ENCODE data around the gene KCNIP2. TPM values are rescaled to one million over a fixed set of nuclear protein-coding genes. Genes with fewer than 3 reads are reported as not detected.
A peak's percentile ranks its signal among the peaks of the same experiment; 100 is the strongest.

KCNIP2 gene
- total RNA-seq, 1 donor from 2014 or later, result 7.1 TPM

- TF ChIP-seq CTCF (IDR thresholded peaks at IDR 0.05), result no peak
- no peak overlapping the region for H3K27ac Mint-ChIP-seq
- no peak overlapping the region for H3K4me3 Mint-ChIP-seq
- H3K9me3 Mint-ChIP-seq, result no peaks in the 10 kb centered on the region
- no peaks in the 10 kb centered on the region for H3K27me3 Mint-ChIP-seq
- no peak for ATAC-seq (ENCODE audit: low read depth)
- CTCF ChIA-PET, result no interaction called here
- H3K4me1 Mint-ChIP-seq, result peaks cover 3% of the 10 kb centered on the region
- DNase-seq, result no peak
- peaks cover 37% of the 10 kb centered on the region for H3K36me3 Mint-ChIP-seq (ENCODE audit: low read depth)
- intact Hi-C loops (cut with micrococcal nuclease), result no loop called here
- POLR2A ChIA-PET, result no interaction called here
Measured at GRCh38 chr10:101867931-101868330, 24.3 kb upstream of the KCNIP2 start.

GRCh38 chr10:101859530-101859929, 15.9 kb upstream of the KCNIP2 start:
- TF ChIP-seq CTCF (IDR thresholded peaks at IDR 0.05), result no peak
- Mint-ChIP-seq H3K9me3 (peaks cover 13% of the 10 kb centered on the region), H3K27ac (peak overlapping the region; percentile 16), H3K36me3 (ENCODE audit: low read depth) (peaks cover 41% of the 10 kb centered on the region), H3K4me1 (peaks cover 19% of the 10 kb centered on the region), H3K27me3 (no peaks in the 10 kb centered on the region), H3K4me3 (no peak overlapping the region)
- ATAC-seq (ENCODE audit: low read depth), result no peak
- intact Hi-C loops (cut with micrococcal nuclease), result no loop called here
- POLR2A ChIA-PET, result interaction anchor here (0.6 to 0.9 kb wide), 2 partner anchors 16 to 20 kb away, joined by 3 read pairs; no protein-coding TSS in a partner anchor
- CTCF ChIA-PET, result interaction anchor here (1.3 to 3.3 kb wide), 2 partner anchors 18 to 150 kb away, joined by 8 to 16 read pairs; no protein-coding TSS in a partner anchor
- DNase-seq, result no peak

GRCh38 chr10:101858723-101859500, 15.3 kb upstream of the KCNIP2 start:
- Mint-ChIP-seq H3K4me1 (peaks cover 17% of the 10 kb centered on the region), H3K27me3 (no peaks in the 10 kb centered on the region), H3K36me3 (ENCODE audit: low read depth) (peaks cover 38% of the 10 kb centered on the region), H3K4me3 (no peak overlapping the region), H3K27ac (peak overlapping the region; percentile 12), H3K9me3 (peaks cover 13% of the 10 kb centered on the region)
- ChIA-PET POLR2A (interaction anchor here (0.6 to 0.9 kb wide), 2 partner anchors 16 to 19 kb away, joined by 3 read pairs; no protein-coding TSS in a partner anchor), CTCF (interaction anchor here (1.0 to 3.3 kb wide), 3 partner anchors 18 to 151 kb away, joined by 3 to 16 read pairs (median 8); no protein-coding TSS in a partner anchor)
- ATAC-seq (ENCODE audit: low read depth) (no peak), DNase-seq (no peak)
- TF ChIP-seq CTCF (IDR thresholded peaks at IDR 0.05), result no peak
- intact Hi-C loops (cut with micrococcal nuclease), result no loop called here

- H3K36me3 Mint-ChIP-seq (ENCODE audit: low read depth), result peaks cover 37% of the 10 kb centered on the region
- no peak for TF ChIP-seq CTCF (IDR thresholded peaks at IDR 0.05)
- H3K27me3 Mint-ChIP-seq, result no peaks in the 10 kb centered on the region
- peaks cover 16% of the 10 kb centered on the region for H3K4me1 Mint-ChIP-seq
- no peak overlapping the region for H3K27ac Mint-ChIP-seq
- ATAC-seq (ENCODE audit: low read depth), result no peak
- no peak overlapping the region for H3K4me3 Mint-ChIP-seq
- H3K9me3 Mint-ChIP-seq, result peaks cover 13% of the 10 kb centered on the region
- ChIA-PET POLR2A (no interaction called here), CTCF (interaction anchor here (0.9 to 3.3 kb wide), 3 partner anchors 17 to 152 kb away, joined by 3 to 16 read pairs (median 4); no protein-coding TSS in a partner anchor)
- DNase-seq, result no peak
- intact Hi-C loops (cut with micrococcal nuclease), result no loop called here
Measured at GRCh38 chr10:101857802-101858476, 14.3 kb upstream of the KCNIP2 start.

- H3K36me3 Mint-ChIP-seq (ENCODE audit: low read depth), result peaks cover 30% of the 10 kb centered on the region
- H3K9me3 Mint-ChIP-seq, result peaks cover 13% of the 10 kb centered on the region
- no peak overlapping the region for H3K27ac Mint-ChIP-seq
- H3K27me3 Mint-ChIP-seq, result no peaks in the 10 kb centered on the region
- no peak overlapping the region for H3K4me3 Mint-ChIP-seq
- TF ChIP-seq CTCF (IDR thresholded peaks at IDR 0.05), result no peak
- CTCF ChIA-PET, result interaction anchor here (0.7 to 1.7 kb wide), 3 partner anchors 33 to 153 kb away, joined by 4 to 8 read pairs (median 4); no protein-coding TSS in a partner anchor
- ATAC-seq (ENCODE audit: low read depth), result no peak
- H3K4me1 Mint-ChIP-seq, result peaks cover 16% of the 10 kb centered on the region
- intact Hi-C loops (cut with micrococcal nuclease), result no loop called here
- no peak for DNase-seq
- POLR2A ChIA-PET, result no interaction called here
Measured at GRCh38 chr10:101856626-101857025, 13.0 kb upstream of the KCNIP2 start.
